ENCODE results near the gene LRRC8A.
"Not testable (repeated sequence)": the region's sequence is repeated elsewhere in the genome, so short reads cannot be mapped to it uniquely, and the experiment has no call there.

Gene LRRC8A

GRCh38 chr9:128920381-128921058 lies 38.6 kb downstream of the LRRC8A start, which contains the start of gene PHYHD1:
Gene PHYHD1 (plus strand): TSS chr9:128920982. CDS start chr9:128922324, 1,342 bp downstream.
- FAIRE-seq = no peak
- DNase-seq (ENCODE audit: low spot score) = no peak

- DNase-seq (ENCODE audit: low spot score) (no peak), FAIRE-seq (no peak)
These were observed 40.2 kb downstream of the LRRC8A start for GRCh38 chr9:128921881-128922763.

- FAIRE-seq = no peak
These were observed 41.6 kb downstream of the LRRC8A start for GRCh38 chr9:128923493-128923883.

GRCh38 chr9:128927731-128928411 lies 45.9 kb downstream of the LRRC8A start:
- DNase-seq (ENCODE audit: low spot score) (peak; percentile 75), FAIRE-seq (no peak)

More at GRCh38 chr9:128923493-128923883, 41.6 kb downstream of the LRRC8A start:
- DNase-seq (ENCODE audit: low spot score) = no peak

- no peak for DNase-seq (ENCODE audit: low spot score)
These were observed 46.7 kb downstream of the LRRC8A start for GRCh38 chr9:128928624-128929023.

GRCh38 chr9:128929560-128929959 lies 47.6 kb downstream of the LRRC8A start:
- FAIRE-seq (no peak), DNase-seq (ENCODE audit: low spot score) (no peak)

More at GRCh38 chr9:128928624-128929023, 46.7 kb downstream of the LRRC8A start:
- FAIRE-seq = no peak

- DNase-seq (ENCODE audit: low spot score) = no peak
- no peak for FAIRE-seq
These were observed 51.8 kb downstream of the LRRC8A start for GRCh38 chr9:128933731-128934130.

- DNase-seq (ENCODE audit: low spot score) = no peak
- FAIRE-seq = no peak
These were observed 54.4 kb downstream of the LRRC8A start for GRCh38 chr9:128936171-128936865.

- FAIRE-seq = no peak
- no peak for DNase-seq (ENCODE audit: low spot score)
These were observed 55.6 kb downstream of the LRRC8A start for GRCh38 chr9:128937310-128938165.

GRCh38 chr9:128940271-128940921 lies 58.5 kb downstream of the LRRC8A start:
- FAIRE-seq (no peak), DNase-seq (ENCODE audit: low spot score) (no peak)

GRCh38 chr9:128940946-128941755 lies 59.2 kb downstream of the LRRC8A start:
- FAIRE-seq = no peak

GRCh38 chr9:128943832-128944620 lies 62.1 kb downstream of the LRRC8A start:
- FAIRE-seq (no peak), DNase-seq (ENCODE audit: low spot score) (no peak)

More at GRCh38 chr9:128940946-128941755, 59.2 kb downstream of the LRRC8A start:
- no peak for DNase-seq (ENCODE audit: low spot score)

GRCh38 chr9:128944966-128945365 lies 63.0 kb downstream of the LRRC8A start:
- DNase-seq (ENCODE audit: low spot score); FAIRE-seq: not testable (repeated sequence)

- DNase-seq (ENCODE audit: low spot score) (no peak), FAIRE-seq (no peak)
These were observed 64.0 kb downstream of the LRRC8A start for GRCh38 chr9:128945798-128946501.

- DNase-seq (ENCODE audit: low spot score) (no peak), FAIRE-seq (no peak)
These were observed 64.8 kb downstream of the LRRC8A start for GRCh38 chr9:128946571-128947276.

- DNase-seq (ENCODE audit: low spot score) = no peak
- no peak for FAIRE-seq
These were observed 65.3 kb downstream of the LRRC8A start for GRCh38 chr9:128947277-128947526.

All from urothelium cell line (cell line).